H1 (cell line): ENCODE data around the gene OR6Q1. TPM values are rescaled to one million over a fixed set of nuclear protein-coding genes. Genes with fewer than 3 reads are reported as not detected.

Experiments used
- CTCF ChIA-PET: fragments of 300-600 bp; sonication (Branson Sonifier 250); formaldehyde crosslinking; loops from one replicate; lab custom pipeline; 2021; ENCODE audit not compliant: partially characterized antibody; lab: Charles Lee
- POLR2A ChIA-PET: fragments of 300-600 bp; sonication (Branson Sonifier 250); formaldehyde crosslinking; loops from one replicate; lab custom pipeline; 2021; ENCODE audit warnings: inconsistent platforms; ENCODE audit not compliant: partially characterized antibody; lab: Charles Lee
- DNase-seq, 2 experiments: peaks; one replicate each; pipeline versions ENCODE4 v3.0.0 to v3.0.0-alpha.2; 2010 to 2022; ENCODE audit warnings: low spot score in 2 of 2, low read depth in 1 of 2, mixed read lengths in 1 of 2
- FAIRE-seq: peaks from 2 replicates; lab custom pipeline; 2011; peaks lifted over from hg19 to GRCh38; lab: Jason Lieb, UNC
- H2AFZ ChIP-seq: 2 replicates; pipeline ENCODE4 v1.8.1; 2012; ENCODE audit warnings: low read length, inconsistent platforms
- H2AK5ac ChIP-seq: 2 replicates; pipeline ENCODE4 v1.6.1; 2013; ENCODE audit warnings: low read depth, low read length
- H2BK120ac ChIP-seq: replicated peaks from 2 replicates; pipeline ENCODE3; 2013; ENCODE audit warnings: low read depth, low read length, inconsistent platforms
- H2BK12ac ChIP-seq: 2 replicates; pipeline ENCODE4 v1.6.1; 2013; ENCODE audit warnings: low read depth, low read length
- H2BK15ac ChIP-seq: 2 replicates; pipeline ENCODE4 v1.6.1; 2013; ENCODE audit warnings: low read length
- H2BK20ac ChIP-seq: 2 replicates; pipeline ENCODE4 v1.6.1; 2013; ENCODE audit warnings: low read length
- H2BK5ac ChIP-seq: 2 replicates; pipeline ENCODE4 v1.6.1; 2013; ENCODE audit warnings: low read depth, low read length
- H3K14ac ChIP-seq: 2 replicates; pipeline ENCODE4 v1.6.1; 2013; ENCODE audit warnings: inconsistent platforms; ENCODE audit not compliant: insufficient read length
- H3K18ac ChIP-seq: 2 replicates; pipeline ENCODE4 v1.6.1; 2013; ENCODE audit warnings: low read length; ENCODE audit errors: extremely low read depth
- H3K23ac ChIP-seq: 2 replicates; pipeline ENCODE4 v1.6.1; 2013; ENCODE audit warnings: inconsistent platforms; ENCODE audit not compliant: insufficient read length
- H3K23me2 ChIP-seq: 2 replicates; pipeline ENCODE4 v1.6.1; 2013; ENCODE audit warnings: low read depth, low read length
- H3K27ac ChIP-seq: 2 replicates; pipeline ENCODE4 v1.6.1; 2011; ENCODE audit warnings: low read depth, low read length, inconsistent platforms
- H3K27me3 ChIP-seq, 4 experiments: replicated peaks in 1 of 4; 1 replicate in 1 of 4; 2 replicates in 3 of 4; pipeline versions ENCODE4 v1.6.1 to v1.8.1; 2011 to 2013; ENCODE audit warnings: low read length in 3 of 4, mild to moderate bottlenecking in 3 of 4, inconsistent platforms in 2 of 4, mixed read lengths in 2 of 4, moderate library complexity in 1 of 4; ENCODE audit not compliant: control insufficient read depth in 3 of 4, insufficient read depth in 3 of 4; ENCODE audit errors: extremely low read depth in 1 of 4
- H3K36me3 ChIP-seq, 4 experiments: 2 replicates each; pipeline versions ENCODE4 v1.6.1 to v1.8.1; 2011 to 2013; ENCODE audit warnings: mild to moderate bottlenecking in 4 of 4, low read length in 3 of 4, moderate library complexity in 2 of 4, control low read depth in 1 of 4, inconsistent platforms in 1 of 4; ENCODE audit not compliant: insufficient read depth in 4 of 4, control insufficient read depth in 2 of 4
- H3K4ac ChIP-seq: replicated peaks from 2 replicates; pipeline ENCODE3; 2013; ENCODE audit warnings: low read length, low read depth, mixed read lengths, inconsistent platforms; ENCODE audit not compliant: insufficient read length
- H3K4me1 ChIP-seq, 4 experiments: replicated peaks in 1 of 4; 1 replicate in 1 of 4; 2 replicates in 3 of 4; pipeline versions ENCODE4 v1.6.1 to v1.8.1; 2011 to 2013; ENCODE audit warnings: low read length in 3 of 4, inconsistent platforms in 2 of 4, mixed read lengths in 1 of 4; ENCODE audit not compliant: insufficient read depth in 4 of 4, control insufficient read depth in 3 of 4
- H3K4me2 ChIP-seq, 2 experiments: 2 replicates each; pipeline versions ENCODE4 v1.6.1 to v1.8.1; 2011 to 2013; ENCODE audit warnings: low read depth in 2 of 2, low read length in 2 of 2, control low read depth in 1 of 2, inconsistent platforms in 1 of 2, mild to moderate bottlenecking in 1 of 2; ENCODE audit not compliant: insufficient read depth in 1 of 2
- H3K4me3 ChIP-seq, 4 experiments: fragments of 200-600, 300-600 bp in 1 of 4; sonication (generic), shearing (Covaris generic), sonication (Bioruptor Twin) in 1 of 4; 2 replicates each; pipeline versions ENCODE4 v1.5.1 to v1.8.1; 2011 to 2016; ENCODE audit warnings: low read length in 4 of 4, low read depth in 3 of 4, control low read depth in 2 of 4, inconsistent platforms in 2 of 4, mild to moderate bottlenecking in 2 of 4, mixed read lengths in 1 of 4, moderate library complexity in 1 of 4; ENCODE audit not compliant: insufficient read depth in 2 of 4; ENCODE audit errors: extremely low read depth in 1 of 4
- H3K56ac ChIP-seq: replicated peaks from 2 replicates; pipeline ENCODE3; 2013; ENCODE audit warnings: low read depth, mild to moderate bottlenecking, mixed read lengths, low read length, inconsistent platforms; ENCODE audit not compliant: insufficient read length
- H3K79me1 ChIP-seq: 2 replicates; pipeline ENCODE4 v1.6.1; 2013; ENCODE audit warnings: low read depth, low read length, control low read depth
- H3K79me2 ChIP-seq, 2 experiments: 2 replicates each; pipeline versions ENCODE4 v1.6.1 to v1.8.1; 2012 to 2013; ENCODE audit warnings: low read length in 2 of 2, mild to moderate bottlenecking in 2 of 2, inconsistent platforms in 1 of 2; ENCODE audit not compliant: insufficient read depth in 2 of 2, control insufficient read depth in 1 of 2
- H3K9ac ChIP-seq, 4 experiments: replicated peaks in 1 of 4; 1 replicate in 1 of 4; 2 replicates in 3 of 4; pipeline versions ENCODE4 v1.6.1 to v1.8.1; 2011 to 2013; ENCODE audit warnings: low read depth in 3 of 4, low read length in 3 of 4, control low read depth in 2 of 4, mild to moderate bottlenecking in 2 of 4, moderate library complexity in 2 of 4, inconsistent platforms in 1 of 4; ENCODE audit errors: extremely low read depth in 1 of 4
- H3K9me3 ChIP-seq, 2 experiments: 2 replicates each; pipeline versions ENCODE4 v1.6.1 to v1.8.1; 2012 to 2013; ENCODE audit warnings: mild to moderate bottlenecking in 2 of 2, moderate library complexity in 2 of 2, control low read depth in 1 of 2, inconsistent platforms in 1 of 2, low read depth in 1 of 2, low read length in 1 of 2, mixed read lengths in 1 of 2; ENCODE audit not compliant: insufficient read depth in 2 of 2
- H4K20me1 ChIP-seq, 2 experiments: replicated peaks in 1 of 2; 2 replicates each; pipeline versions ENCODE3 to v1.8.1; 2011 to 2013; ENCODE audit warnings: inconsistent platforms in 2 of 2, low read length in 2 of 2, mild to moderate bottlenecking in 1 of 2; ENCODE audit not compliant: insufficient read depth in 2 of 2, control insufficient read depth in 1 of 2
- H4K5ac ChIP-seq: 2 replicates; pipeline ENCODE4 v1.6.1; 2013; ENCODE audit warnings: low read length, low read depth, mixed read lengths, inconsistent platforms; ENCODE audit not compliant: insufficient read length
- H4K8ac ChIP-seq: 2 replicates; pipeline ENCODE4 v1.8.0; 2013; ENCODE audit warnings: mild to moderate bottlenecking, moderate library complexity, low read length, inconsistent platforms; ENCODE audit not compliant: insufficient read depth; ENCODE audit errors: extremely low read depth
- H4K91ac ChIP-seq: replicated peaks from 2 replicates; pipeline ENCODE3; 2013; ENCODE audit warnings: low read length, mixed read lengths, inconsistent platforms; ENCODE audit not compliant: insufficient read length
- CHD2 ChIP-seq: IDR thresholded peaks from 2 replicates; pipeline ENCODE4 v1.6.1; 2012; ENCODE audit warnings: low read length, improper control_type of control experiment
- JUN ChIP-seq: IDR thresholded peaks from 2 replicates; pipeline ENCODE4 v1.6.1; 2011; ENCODE audit warnings: low read depth, mild to moderate bottlenecking, improper control_type of control experiment, low read length
- KDM4A ChIP-seq: IDR thresholded peaks from one replicate; pipeline ENCODE4 v1.7.1; 2012; ENCODE audit warnings: low read depth, mild to moderate bottlenecking, moderate library complexity, low read length, inconsistent platforms; ENCODE audit not compliant: severe bottlenecking
- KDM5A ChIP-seq: fragments of 200-600 bp; IDR thresholded peaks from 2 replicates; pipeline ENCODE4 v1.7.1; 2012; ENCODE audit warnings: mild to moderate bottlenecking, low read length, inconsistent platforms, mixed read lengths
- NANOG ChIP-seq: IDR thresholded peaks from 2 replicates; pipeline ENCODE4 v1.6.1; 2011; ENCODE audit warnings: low read length, low read depth, mild to moderate bottlenecking, inconsistent platforms; ENCODE audit not compliant: insufficient read depth, poor library complexity, severe bottlenecking
- SIN3A ChIP-seq, 2 experiments: IDR thresholded peaks in 1 of 2; conservative IDR thresholded peaks in 1 of 2; 2 replicates each; pipeline ENCODE4 v1.6.1; 2011 to 2012; ENCODE audit warnings: low read length in 2 of 2, improper control_type of control experiment in 1 of 2, low read depth in 1 of 2, mild to moderate bottlenecking in 1 of 2
- WGBS, 2 experiments: shearing (Covaris generic) in 1 of 2; methylation state at CpG; one replicate each; pipeline versions ENCODE4 v1.1.6 to v1.1.7; 2013 to 2015; ENCODE audit warnings: low lambda C conversion rate in 2 of 2, mixed read lengths in 2 of 2, inconsistent platforms in 1 of 2, low coverage in 1 of 2, missing lambda C conversion rate in 1 of 2; ENCODE audit not compliant: insufficient replicate concordance in 2 of 2, insufficient coverage in 1 of 2, insufficient read length in 1 of 2; ENCODE audit errors: extremely low coverage in 1 of 2, missing lambda C conversion rate in 1 of 2; 5-methylcytosine and 5-hydroxymethylcytosine counted together
- polyA plus RNA-seq, 7 experiments: library from polyadenylated mRNA; depleted of rRNA in 3 of 7; stranded (reverse) in 5 of 7; unstranded in 2 of 7; fragments of >200 nt in 5 of 7; fragments of 200-250 nt in 2 of 7; gene quantifications; 1 replicate in 5 of 7; 2 replicates in 1 of 7; 4 replicates in 1 of 7; pipeline versions ENCODE4 v1.2.1 to v1.2.3, GENCODE V29; 2011 to 2013; ENCODE audit warnings: missing spikeins in 2 of 7, mixed read lengths in 2 of 7
- total RNA-seq: library from RNA; stranded (reverse); fragmentation: NEBNext Ultra II Directional; extraction: Animal tissue kit (Norgen Biotek cat#: 25700); gene quantifications from 2 replicates; pipeline ENCODE4 v1.2.1, GENCODE V29; 2021

The OR6Q1 gene
- total and polyA plus RNA-seq, 2 of the 8 experiments (the other 6 are each of a cell fraction or from before 2014, with no cell fraction given), result not detected

- DNase-seq (no peak), FAIRE-seq (no peak)
- Histone ChIP-seq H4K5ac (no peak overlapping the region), H4K20me1 (no peaks in the 10 kb centered on the region), H3K23ac (no peak overlapping the region), H3K14ac (no peak overlapping the region), H3K9me3 (no peaks in the 10 kb centered on the region), H3K79me1 (no peaks in the 10 kb centered on the region), H3K27me3 (no peaks in the 10 kb centered on the region), H4K8ac (no peak overlapping the region), H2BK12ac (no peak overlapping the region), H4K91ac (no peak overlapping the region), H2BK120ac (no peak overlapping the region), H2BK15ac (no peak overlapping the region), H3K36me3 (no peaks in the 10 kb centered on the region), H2AFZ (peak overlapping the region; percentile 40; the same call in 1 of the 2 replicates), H3K56ac (no peak overlapping the region), H3K79me2 (no peaks in the 10 kb centered on the region), H3K4me2 (peak overlapping the region in 1 of 2 experiments; percentile 31; a peak in 1 of 4 replicates), H3K23me2 (no peaks in the 10 kb centered on the region), H2BK20ac (no peak overlapping the region), H3K9ac (no peak overlapping the region), H2BK5ac (no peak overlapping the region), H3K4me3 (no peak overlapping the region), H2AK5ac (no peak overlapping the region), H3K4ac (no peak overlapping the region), H3K27ac (no peak overlapping the region), H3K4me1 (peaks cover 0 to 19% (median 16%) of the 10 kb centered on the region in 4 experiments; a peak in 6 of 7 replicates), H3K18ac (no peak overlapping the region)
- WGBS, 2 experiments, result 47% methylated on average over 6 of the region's 6 CpGs; no CpG with 5 or more reads in 1 of the 2 experiments
- ChIA-PET POLR2A (interaction anchor here (0.9 kb wide), 1 partner anchor 239 kb away, joined by 4 read pairs; no protein-coding TSS in a partner anchor), CTCF (interaction anchor here (0.9 to 3.5 kb wide), 11 partner anchors 13 to 462 kb away, joined by 3 to 15 read pairs (median 5); partner anchors contain the start of gene OR9I1)
- no peak for TF ChIP-seq SIN3A (conservative IDR thresholded peaks at IDR 0.05 in 1 of 2, IDR thresholded peaks at IDR 0.05 in 1 of 2; ENCODE audit: low read depth in 1 of 2, low read length in 2 of 2)
- no peak for TF ChIP-seq KDM4A
- TF ChIP-seq CHD2, result no peak
- TF ChIP-seq NANOG, result no peak
- TF ChIP-seq JUN, result no peak
- no peak for TF ChIP-seq KDM5A
Measured at GRCh38 chr11:58061813-58062212, 31.1 kb downstream of the OR6Q1 start.
